ENCODE data around the gene GRK5.

GRCh38 chr10:119274519-119275045 lies 67.2 kb downstream of the GRK5 start:
- TF ChIP-seq CTCF (IDR thresholded peaks at IDR 0.05; ENCODE audit: low read depth, low read length) (no peak), EZH2phosphoT487 (IDR thresholded peaks at IDR 0.05; ENCODE audit: low read depth) (no peak)

Measured in OCI-LY3 (cell line).